K562 (cell line): ENCODE data around the gene C4orf54. TPM values are rescaled to one million over a fixed set of nuclear protein-coding genes. Genes with fewer than 3 reads are reported as not detected.

ENCODE experiments used
- ATAC-seq: fragments of 200-7000 bp; cut with Tn5 transposase; 3 replicates; pipeline ENCODE4 v1.9.1; 2020; ENCODE audit warnings: moderate library complexity
- BruUV-seq: library from RNA; stranded (reverse); fragments of 400-500 nt; replicated peaks from 2 replicates; lab custom pipeline; 2021; lab: Mats Ljungman, UMichigan
- CTCF ChIA-PET: fragments of 300-600 bp; formaldehyde crosslinking; extraction: SDS; loops from one replicate; lab custom pipeline; 2021; ENCODE audit warnings: low intra/inter-chr PET ratio; lab: Yijun Ruan, JAX
- POLR2A ChIA-PET: fragments of 300-600, 350-650 bp; sonication (Branson Sonifier 250); formaldehyde crosslinking; extraction: SDS; loops from one replicate; lab custom pipeline; 2021; ENCODE audit warnings: antibody characterized with exemption, inconsistent platforms; lab: Yijun Ruan, JAX
- DNase-seq, 4 experiments: peaks; one replicate each; pipeline versions ENCODE4 v3.0.0 to v3.0.0-alpha.2; 2011 to 2018; ENCODE audit warnings: low spot score in 3 of 4, mixed read lengths in 3 of 4; ENCODE audit errors: extremely low read depth in 1 of 4
- FAIRE-seq: peaks from 2 replicates; lab custom pipeline; 2011; peaks lifted over from hg19 to GRCh38; lab: Jason Lieb, UNC
- H2AFZ ChIP-seq: 2 replicates; pipeline ENCODE4 v1.6.0; 2011; ENCODE audit warnings: low read depth, low read length, control low read depth, inconsistent platforms
- H3K27ac ChIP-seq: fragments of 200-600 bp; 3 replicates; pipeline ENCODE4 v1.8.0; 2011; ENCODE audit warnings: low read depth, mild to moderate bottlenecking, control low read depth, inconsistent platforms, low read length, moderate library complexity, mixed read lengths; ENCODE audit errors: extremely low read depth
- H3K27me3 ChIP-seq, 2 experiments: fragments of 300-600 bp in 1 of 2; 2 replicates in 1 of 2; 3 replicates in 1 of 2; pipeline versions ENCODE4 v1.6.0 to v1.8.0; 2011; ENCODE audit warnings: inconsistent platforms in 2 of 2, low read length in 2 of 2, mild to moderate bottlenecking in 1 of 2, mixed read lengths in 1 of 2, moderate library complexity in 1 of 2; ENCODE audit not compliant: control insufficient read depth in 2 of 2, insufficient read depth in 2 of 2
- H3K36me3 ChIP-seq: fragments of 300-600 bp; 3 replicates; pipeline ENCODE4 v1.8.0; 2011; ENCODE audit warnings: mild to moderate bottlenecking, low read length, inconsistent platforms; ENCODE audit not compliant: control insufficient read depth, insufficient read depth
- H3K4me1 ChIP-seq, 2 experiments: fragments of 200-600 bp in 1 of 2; replicated peaks in 1 of 2; 2 replicates in 1 of 2; 3 replicates in 1 of 2; pipeline versions ENCODE4 v1.5.1 to v1.8.0; 2011; ENCODE audit warnings: inconsistent platforms in 2 of 2, low read length in 2 of 2, mild to moderate bottlenecking in 1 of 2, mixed read lengths in 1 of 2, moderate library complexity in 1 of 2; ENCODE audit not compliant: control insufficient read depth in 2 of 2, insufficient read depth in 2 of 2
- H3K4me2 ChIP-seq: 2 replicates; pipeline ENCODE4 v1.6.1; 2011; ENCODE audit warnings: low read length, control low read depth, inconsistent platforms, mixed read lengths; ENCODE audit not compliant: insufficient read depth
- H3K4me3 ChIP-seq: fragments of 200-600 bp; sonication (generic), shearing (Covaris generic); 2 replicates; pipeline ENCODE4 v1.5.1; 2016; ENCODE audit warnings: control low read depth, inconsistent platforms
- H3K79me2 ChIP-seq: fragments of 200-600 bp; 3 replicates; pipeline ENCODE4 v1.8.0; 2011; ENCODE audit warnings: low read length, inconsistent platforms; ENCODE audit not compliant: control insufficient read depth, insufficient read depth
- H3K9ac ChIP-seq, 2 experiments: 2 replicates each; pipeline versions ENCODE4 v1.6.0 to v1.6.1; 2011; ENCODE audit warnings: low read depth in 2 of 2, low read length in 2 of 2, control low read depth in 1 of 2, inconsistent platforms in 1 of 2, mild to moderate bottlenecking in 1 of 2, mixed read lengths in 1 of 2; ENCODE audit not compliant: insufficient read depth in 1 of 2
- H3K9me1 ChIP-seq: one replicate; pipeline ENCODE4 v1.6.0; 2011; ENCODE audit warnings: inconsistent platforms, mild to moderate bottlenecking, low read length, moderate library complexity; ENCODE audit not compliant: control insufficient read depth, insufficient read depth
- H3K9me3 ChIP-seq: replicated peaks from 2 replicates; pipeline ENCODE4 v1.5.1; 2011; ENCODE audit warnings: low read depth, low read length, inconsistent platforms; ENCODE audit not compliant: control insufficient read depth, insufficient read depth
- H4K20me1 ChIP-seq: replicated peaks from 2 replicates; pipeline ENCODE4 v1.6.1; 2011; ENCODE audit warnings: low read length, inconsistent platforms, mixed read lengths; ENCODE audit not compliant: control insufficient read depth, insufficient read depth
- CBX2 ChIP-seq: fragments of 200-600 bp; sonication (generic); IDR thresholded peaks from one replicate; pipeline ENCODE4 v1.6.1; 2012; ENCODE audit warnings: mild to moderate bottlenecking, low read length, inconsistent platforms; ENCODE audit not compliant: insufficient read depth, poor library complexity, severe bottlenecking
- PPARD ChIP-seq: fragments of 250-450 bp; sonication (Bioruptor Pico); IDR thresholded peaks from 2 replicates; pipeline ENCODE4 v1.8.0; 2022; ENCODE audit warnings: inconsistent platforms, mild to moderate bottlenecking, moderate library complexity
- ZNF197 ChIP-seq: fragments of 200-800 bp; sonication (Bioruptor generic); IDR thresholded peaks from 2 replicates; pipeline ENCODE4 v1.6.1; 2016; ENCODE audit warnings: low read depth, missing genetic modification characterization, missing compliant biosample characterization
- ZNF778 ChIP-seq: fragments of 450-650 bp; formaldehyde crosslinking; IDR thresholded peaks from 2 replicates; pipeline ENCODE4 v1.4.0; 2020; ENCODE audit warnings: mild to moderate bottlenecking, moderate library complexity
- WGBS: fragments of 100-300 bp; shearing (Covaris generic); methylation state at CpG from one replicate; pipeline ENCODE4 v1.1.6; 2016; ENCODE audit warnings: low coverage, mixed read lengths; ENCODE audit not compliant: insufficient coverage; ENCODE audit errors: missing lambda C conversion rate; 5-methylcytosine and 5-hydroxymethylcytosine counted together
- in situ Hi-C: fragments of 300-500 bp; cut with MboI; formaldehyde crosslinking; loops from 4 replicates; pipeline ENCODE4 v1.15.0; 2018; ENCODE audit warnings: inconsistent platforms, mixed read lengths
- intact Hi-C: fragments of 100-400 bp; cut with micrococcal nuclease; formaldehyde crosslinking; loops from 2 replicates; pipeline ENCODE4 v1.14.2; 2022
- polyA plus RNA-seq, 8 experiments: library from polyadenylated mRNA; depleted of rRNA in 4 of 8; stranded (reverse) in 5 of 8; unstranded in 3 of 8; fragments of >200 nt; fragmentation: Nextera tagmentation in 2 of 8; fragmentation: Illumina TruSeq in 1 of 8; extraction: Ambion mirVana in 2 of 8; extraction: Trizol in 1 of 8; gene quantifications; 2 replicates each; pipeline versions ENCODE4 v1.2.1 to v1.2.3, GENCODE V29; 2011 to 2014; ENCODE audit warnings: inconsistent platforms in 1 of 8, missing spikeins in 1 of 8
- total RNA-seq, 7 experiments: library from RNA; depleted of rRNA in 6 of 7; stranded (reverse); fragments of >200 nt in 6 of 7; fragmentation: Illumina TruSeq in 2 of 7; extraction: Trizol in 2 of 7; gene quantifications; 2 replicates each; pipeline versions ENCODE4 v1.2.1 to v1.2.3, GENCODE V29; 2011 to 2021; ENCODE audit warnings: low replicate concordance in 1 of 7
- TF ChIP-seq, protein P1 (sequence below): fragments of 450-650 bp; IDR thresholded peaks from 2 replicates; pipeline ENCODE4 v1.6.1; 2016; ENCODE audit warnings: borderline replicate concordance
- TF ChIP-seq, protein P2 (sequence below): fragments of 250-450 bp; sonication (Bioruptor Pico); IDR thresholded peaks from 2 replicates; pipeline ENCODE4 v1.4.0; 2020; ENCODE audit warnings: borderline replicate concordance

The C4orf54 gene
- total and polyA plus RNA-seq, 9 of the 15 experiments (the other 6 are each of a cell fraction or from before 2014, with no cell fraction given), result not detected

DNA sequence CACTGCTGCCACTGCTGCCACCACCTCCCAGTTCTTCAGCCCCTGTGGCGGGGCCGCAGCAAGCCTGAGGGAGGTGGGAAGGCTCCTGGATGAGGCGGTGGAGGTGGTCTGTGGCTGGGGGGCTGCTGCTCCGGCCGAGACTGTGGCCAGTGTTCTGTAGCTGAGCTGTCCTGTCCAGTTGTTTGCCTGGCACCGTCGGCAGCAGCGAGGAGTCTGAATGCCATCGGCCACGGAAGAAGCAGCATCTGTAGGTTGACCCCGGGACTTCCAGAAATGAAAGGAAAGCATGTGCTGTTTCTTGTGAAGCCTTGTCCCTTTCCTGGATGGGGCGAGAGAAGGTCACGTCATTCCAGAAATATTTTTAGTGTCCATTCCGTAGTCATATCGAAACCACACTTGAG lies 3.3 kb downstream of the C4orf54 start:
- no peaks in the 10 kb centered on the region for H3K9me3 ChIP-seq
- in situ Hi-C loops (no loop called here), intact Hi-C loops (no loop called here)
- peaks cover 50 to 64% of the 10 kb centered on the region in 2 experiments for H3K27me3 ChIP-seq
- ATAC-seq (no peak), FAIRE-seq (no peak), DNase-seq (no peak)
- POLR2A ChIA-PET, result no interaction called here
- H3K4me1 ChIP-seq, result peaks cover 0 to 20% of the 10 kb centered on the region in 2 experiments; a peak in 2 of 5 replicates
- WGBS, result under 1% methylated on average over 15 of the region's 15 CpGs
- H3K4me2 ChIP-seq, result no peak overlapping the region; the same call in 1 of the 2 replicates
- H3K9ac ChIP-seq, result no peak overlapping the region; a peak in 1 of 4 replicates
- H4K20me1 ChIP-seq, result no peaks in the 10 kb centered on the region; the same call in 1 of the 2 replicates
- CTCF ChIA-PET, result no interaction called here
- no peaks in the 10 kb centered on the region for H3K36me3 ChIP-seq
- H3K4me3 ChIP-seq, result no peak overlapping the region
- no peaks in the 10 kb centered on the region for H3K9me1 ChIP-seq
- no peaks in the 10 kb centered on the region for H3K79me2 ChIP-seq
- TF ChIP-seq PPARD, result no peak
- TF ChIP-seq, protein P1, sequence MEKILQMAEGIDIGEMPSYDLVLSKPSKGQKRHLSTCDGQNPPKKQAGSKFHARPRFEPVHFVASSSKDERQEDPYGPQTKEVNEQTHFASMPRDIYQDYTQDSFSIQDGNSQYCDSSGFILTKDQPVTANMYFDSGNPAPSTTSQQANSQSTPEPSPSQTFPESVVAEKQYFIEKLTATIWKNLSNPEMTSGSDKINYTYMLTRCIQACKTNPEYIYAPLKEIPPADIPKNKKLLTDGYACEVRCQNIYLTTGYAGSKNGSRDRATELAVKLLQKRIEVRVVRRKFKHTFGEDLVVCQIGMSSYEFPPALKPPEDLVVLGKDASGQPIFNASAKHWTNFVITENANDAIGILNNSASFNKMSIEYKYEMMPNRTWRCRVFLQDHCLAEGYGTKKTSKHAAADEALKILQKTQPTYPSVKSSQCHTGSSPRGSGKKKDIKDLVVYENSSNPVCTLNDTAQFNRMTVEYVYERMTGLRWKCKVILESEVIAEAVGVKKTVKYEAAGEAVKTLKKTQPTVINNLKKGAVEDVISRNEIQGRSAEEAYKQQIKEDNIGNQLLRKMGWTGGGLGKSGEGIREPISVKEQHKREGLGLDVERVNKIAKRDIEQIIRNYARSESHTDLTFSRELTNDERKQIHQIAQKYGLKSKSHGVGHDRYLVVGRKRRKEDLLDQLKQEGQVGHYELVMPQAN, result no peak
- no peak for TF ChIP-seq ZNF197 (CRISPR knock-in tag)
- TF ChIP-seq, protein P2, sequence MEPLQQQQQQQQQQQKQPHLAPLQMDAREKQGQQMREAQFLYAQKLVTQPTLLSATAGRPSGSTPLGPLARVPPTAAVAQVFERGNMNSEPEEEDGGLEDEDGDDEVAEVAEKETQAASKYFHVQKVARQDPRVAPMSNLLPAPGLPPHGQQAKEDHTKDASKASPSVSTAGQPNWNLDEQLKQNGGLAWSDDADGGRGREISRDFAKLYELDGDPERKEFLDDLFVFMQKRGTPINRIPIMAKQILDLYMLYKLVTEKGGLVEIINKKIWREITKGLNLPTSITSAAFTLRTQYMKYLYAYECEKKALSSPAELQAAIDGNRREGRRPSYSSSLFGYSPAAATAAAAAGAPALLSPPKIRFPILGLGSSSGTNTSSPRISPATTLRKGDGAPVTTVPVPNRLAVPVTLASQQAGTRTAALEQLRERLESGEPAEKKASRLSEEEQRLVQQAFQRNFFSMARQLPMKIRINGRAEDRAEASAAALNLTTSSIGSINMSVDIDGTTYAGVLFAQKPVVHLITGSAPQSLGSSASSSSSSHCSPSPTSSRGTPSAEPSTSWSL (CRISPR knock-in tag), result no peak
- no peak for TF ChIP-seq ZNF778 (CRISPR knock-in tag)
- TF ChIP-seq CBX2, result no peak
- no peak overlapping the region for H3K27ac ChIP-seq
- no TSS peak for BruUV-seq
- H2AFZ ChIP-seq, result no peak overlapping the region
